ENCODE measurements around the gene MACC1. TPM values are rescaled to one million over a fixed set of nuclear protein-coding genes. Genes with fewer than 3 reads are reported as not detected.

Gene MACC1
- total and polyA plus RNA-seq, 4 donors = 0.02 to 1.0 (median 0.50) TPM

- Histone ChIP-seq H3K9ac (ENCODE audit: low read depth in 1 of 2, low read length in 2 of 2) (no peak overlapping the region), H3K36me3 (ENCODE audit: control insufficient read depth in 4 of 4, insufficient read depth in 3 of 4, low read depth in 1 of 4, low read length in 3 of 4) (no peaks in the 10 kb centered on the region), H3K9me3 (ENCODE audit: control insufficient read depth in 4 of 4, low read length in 3 of 4) (no peaks in the 10 kb centered on the region), H3K4me1 (ENCODE audit: control insufficient read depth in 4 of 4, insufficient read depth in 4 of 4, low read length in 3 of 4) (no peaks in the 10 kb centered on the region), H3K27ac (ENCODE audit: low read depth in 1 of 2, low read length in 2 of 2) (no peak overlapping the region), H3K4me3 (ENCODE audit: low read depth in 1 of 3, low read length in 3 of 3) (no peak overlapping the region), H3K27me3 (ENCODE audit: control insufficient read depth in 4 of 4, insufficient read depth in 4 of 4, low read length in 3 of 4) (no peaks in the 10 kb centered on the region)
- WGBS = 77% methylated on average over 6 of the region's 6 CpGs
- no peak for DNase-seq (ENCODE audit: low spot score)
- TF ChIP-seq NR2F2 (IDR thresholded peaks at IDR 0.05) (no peak), SP1 (IDR thresholded peaks at IDR 0.05) (no peak), MAX (IDR thresholded peaks at IDR 0.05) (no peak), FOXA2 (IDR thresholded peaks at IDR 0.05) (no peak), CTCF (IDR thresholded peaks at IDR 0.05; ENCODE audit: low read depth, low read length, missing input control) (no peak), HNF4A (conservative IDR thresholded peaks at IDR 0.05) (no peak), FOXA1 (IDR thresholded peaks at IDR 0.05) (no peak), GABPA (IDR thresholded peaks at IDR 0.05 in 1 of 2, conservative IDR thresholded peaks at IDR 0.05 in 1 of 2) (no peak), HNF4G (IDR thresholded peaks at IDR 0.05) (no peak), YY1 (IDR thresholded peaks at IDR 0.05) (no peak), REST (IDR thresholded peaks at IDR 0.05) (no peak), RXRA (IDR thresholded peaks at IDR 0.05) (no peak), ZBTB33 (IDR thresholded peaks at IDR 0.05) (no peak), JUND (IDR thresholded peaks at IDR 0.05) (no peak), EGR1 (IDR thresholded peaks at IDR 0.05; ENCODE audit: low read depth in 2 of 2) (no peak), RAD21 (IDR thresholded peaks at IDR 0.05) (no peak), ATF3 (IDR thresholded peaks at IDR 0.05) (no peak), TAF1 (conservative IDR thresholded peaks at IDR 0.05) (no peak)
Measured at GRCh38 chr7:20193873-20194272, 23.3 kb downstream of the MACC1 start.

All from liver (tissue), 9 donors.